Omental fat pad (tissue), 4 donors: ENCODE data around the gene PPT2. TPM values are rescaled to one million over a fixed set of nuclear protein-coding genes. Genes with fewer than 3 reads are reported as not detected.

Source experiments
- ATAC-seq: fragments of 150-250 bp; one replicate; pipeline ENCODE4 v1.9.1; 2016; ENCODE audit warnings: mild to moderate bottlenecking, moderate library complexity; ENCODE audit not compliant: low FRiP score
- DNase-seq: peaks from one replicate; pipeline ENCODE4 v3.0.0-alpha.2; 2019; ENCODE audit warnings: low spot score
- CTCF ChIP-seq, 3 donors: fragments of 450-650 bp; IDR thresholded peaks; one replicate each; pipeline ENCODE4 v1.5.1; 2016 to 2017; ENCODE audit warnings: antibody characterized with exemption in 3 of 3, mild to moderate bottlenecking in 3 of 3, moderate library complexity in 2 of 3
- total RNA-seq, 4 donors: library from RNA; depleted of rRNA; stranded (reverse); fragments of >200 nt; gene quantifications; one replicate each; pipeline ENCODE4 v1.1.0, GENCODE V29; 2016

The PPT2 gene
- total RNA-seq, 4 donors from 2014 or later, result 21.5 to 161 (median 34.3) TPM

- TF ChIP-seq CTCF (IDR thresholded peaks at IDR 0.05), result no peak
- DNase-seq (no peak), ATAC-seq (no peak)
Measured at GRCh38 chr6:32126880-32127279, 27.1 kb upstream of the PPT2 start.

- DNase-seq, result no peak
- TF ChIP-seq CTCF (IDR thresholded peaks at IDR 0.05), result no peak
- no peak for ATAC-seq
Measured at GRCh38 chr6:32127409-32127716, 26.6 kb upstream of the PPT2 start.

GRCh38 chr6:32127717-32128592, 26.0 kb upstream of the PPT2 start, which contains the start of gene ATF6B:
ATF6B (minus strand) TSS chr6:32128246; CDS start chr6:32128207, 39 bp downstream.
- ATAC-seq (peak; percentile 92), DNase-seq (peak; percentile 91)
- TF ChIP-seq CTCF (IDR thresholded peaks at IDR 0.05), result no peak

- ATAC-seq (no peak), DNase-seq (no peak)
- no peak for TF ChIP-seq CTCF (IDR thresholded peaks at IDR 0.05)
Measured at GRCh38 chr6:32128751-32129296, 25.1 kb upstream of the PPT2 start.

- no peak for TF ChIP-seq CTCF (IDR thresholded peaks at IDR 0.05)
- peak; percentile 31 for ATAC-seq
- no peak for DNase-seq
Measured at GRCh38 chr6:32129297-32130088, 24.4 kb upstream of the PPT2 start.

- DNase-seq (no peak), ATAC-seq (no peak)
- TF ChIP-seq CTCF (IDR thresholded peaks at IDR 0.05), result no peak
Measured at GRCh38 chr6:32131439-32131948, 22.4 kb upstream of the PPT2 start.
